ENCODE data around the gene AGPAT4. TPM values are rescaled to one million over a fixed set of nuclear protein-coding genes. Genes with fewer than 3 reads are reported as not detected.
A peak's percentile ranks its signal among the peaks of the same experiment; 100 is the strongest.

Gene AGPAT4
- total RNA-seq, 1 donor from 2014 or later, result 7.8 TPM

DNA sequence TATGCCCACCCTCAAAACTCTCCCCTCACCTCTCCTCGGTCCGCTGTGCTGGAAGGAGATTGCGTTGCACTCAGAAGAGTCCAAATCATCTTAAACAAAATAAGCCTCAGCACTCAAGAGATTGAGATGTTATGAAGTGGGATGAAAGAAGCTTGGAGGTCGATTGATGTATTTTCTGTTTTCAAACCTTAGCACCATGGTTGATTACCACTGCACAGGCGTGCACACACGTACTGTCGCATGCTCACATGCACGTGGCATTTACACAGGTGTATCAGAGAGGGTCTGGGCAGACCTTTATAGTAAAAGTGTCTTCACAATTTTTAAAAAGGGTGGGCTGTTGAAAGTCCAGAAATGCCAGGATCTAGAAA, 612 bp upstream of the AGPAT4 start:
- Mint-ChIP-seq H3K36me3 (ENCODE audit: low read depth) (peaks cover 2% of the 10 kb centered on the region), H3K27me3 (ENCODE audit: insufficient read depth) (peaks cover 9% of the 10 kb centered on the region), H3K4me3 (peak overlapping the region; percentile 91), H3K9me3 (no peaks in the 10 kb centered on the region), H3K27ac (peak overlapping the region; percentile 97), H3K4me1 (ENCODE audit: low read depth) (peaks cover 40% of the 10 kb centered on the region)
- intact Hi-C loops (cut with micrococcal nuclease), result loop anchor here (1.0 to 10.0 kb wide), 7 partner anchors 38 to 1548 kb away; partner anchors contain the start of genes PACRG, PRKN and WTAP
- DNase-seq (ENCODE audit: low spot score), result no peak

DNA sequence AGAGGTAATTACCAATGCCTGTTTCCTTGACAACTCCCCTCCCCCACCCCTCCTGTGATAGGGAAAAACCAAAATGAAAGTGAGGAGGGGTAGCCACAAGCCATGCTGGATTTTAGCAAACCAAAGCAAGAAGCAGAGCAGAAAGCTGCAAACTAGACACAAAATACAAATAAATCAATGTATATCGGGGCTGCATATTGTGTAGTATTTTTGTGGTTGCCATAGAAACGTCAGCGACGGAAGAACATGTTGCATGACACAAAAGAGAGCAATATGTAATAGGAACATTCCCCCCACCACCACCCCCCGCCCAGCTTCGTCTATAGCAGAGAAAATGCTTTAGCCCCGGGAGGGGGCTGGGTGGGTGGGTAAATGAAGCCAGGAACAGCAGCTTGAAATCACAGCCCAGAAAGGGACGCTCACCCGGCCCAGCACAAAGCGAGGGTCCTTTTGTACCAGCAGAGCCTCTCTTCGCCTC, 548 bp downstream of the AGPAT4 start:
- H3K36me3 Mint-ChIP-seq (ENCODE audit: low read depth), result peaks cover 2% of the 10 kb centered on the region
- intact Hi-C loops (cut with micrococcal nuclease), result loop anchor here (2.0 to 10.0 kb wide), 4 partner anchors 145 to 1454 kb away; partner anchors contain the start of genes PACRG and PRKN
- peak overlapping the region; percentile 97 for H3K27ac Mint-ChIP-seq
- DNase-seq (ENCODE audit: low spot score), result peak; percentile 44
- H3K4me1 Mint-ChIP-seq (ENCODE audit: low read depth), result peaks cover 41% of the 10 kb centered on the region
- peaks cover 8% of the 10 kb centered on the region for H3K27me3 Mint-ChIP-seq (ENCODE audit: insufficient read depth)
- H3K4me3 Mint-ChIP-seq, result peak overlapping the region; percentile 91
- H3K9me3 Mint-ChIP-seq, result no peaks in the 10 kb centered on the region

DNA sequence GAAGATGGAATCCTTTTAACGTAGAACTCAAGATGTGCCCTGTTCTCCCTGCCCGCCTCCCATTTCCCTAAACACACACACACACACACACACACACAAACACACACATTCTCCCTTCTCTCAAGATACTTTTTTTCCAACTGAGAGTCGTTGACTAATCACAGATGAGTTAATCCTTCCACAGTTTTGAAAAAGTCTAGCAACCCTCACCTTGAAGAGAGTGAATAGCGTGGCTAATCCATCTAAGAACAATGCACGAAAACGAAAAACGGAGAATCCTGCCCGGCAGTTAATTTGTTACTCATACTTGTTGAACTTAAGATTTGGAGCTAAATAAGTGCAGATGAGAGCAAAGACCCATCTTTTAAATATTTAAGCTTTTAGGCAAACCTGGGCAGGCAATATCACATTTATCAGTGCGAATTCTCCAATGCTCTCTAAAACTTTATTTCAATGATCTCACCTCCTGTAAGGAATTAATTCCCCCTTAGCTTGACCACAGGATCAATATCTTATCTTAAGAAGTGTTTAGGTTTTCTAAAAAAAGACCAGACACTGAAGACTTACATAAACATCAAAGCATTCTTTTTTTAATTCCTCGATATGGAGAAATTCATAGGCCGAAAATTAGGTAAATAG, 1.1 kb downstream of the AGPAT4 start:
- Mint-ChIP-seq H3K9me3 (no peaks in the 10 kb centered on the region), H3K27ac (peak overlapping the region; percentile 97), H3K4me1 (ENCODE audit: low read depth) (peaks cover 41% of the 10 kb centered on the region), H3K4me3 (peak overlapping the region; percentile 91), H3K27me3 (ENCODE audit: insufficient read depth) (peaks cover 7% of the 10 kb centered on the region), H3K36me3 (ENCODE audit: low read depth) (peaks cover 2% of the 10 kb centered on the region)
- DNase-seq (ENCODE audit: low spot score), result no peak
- intact Hi-C loops (cut with micrococcal nuclease), result loop anchor here (2.0 to 10.0 kb wide), 4 partner anchors 144 to 1455 kb away; partner anchors contain the start of genes PACRG and PRKN

DNA sequence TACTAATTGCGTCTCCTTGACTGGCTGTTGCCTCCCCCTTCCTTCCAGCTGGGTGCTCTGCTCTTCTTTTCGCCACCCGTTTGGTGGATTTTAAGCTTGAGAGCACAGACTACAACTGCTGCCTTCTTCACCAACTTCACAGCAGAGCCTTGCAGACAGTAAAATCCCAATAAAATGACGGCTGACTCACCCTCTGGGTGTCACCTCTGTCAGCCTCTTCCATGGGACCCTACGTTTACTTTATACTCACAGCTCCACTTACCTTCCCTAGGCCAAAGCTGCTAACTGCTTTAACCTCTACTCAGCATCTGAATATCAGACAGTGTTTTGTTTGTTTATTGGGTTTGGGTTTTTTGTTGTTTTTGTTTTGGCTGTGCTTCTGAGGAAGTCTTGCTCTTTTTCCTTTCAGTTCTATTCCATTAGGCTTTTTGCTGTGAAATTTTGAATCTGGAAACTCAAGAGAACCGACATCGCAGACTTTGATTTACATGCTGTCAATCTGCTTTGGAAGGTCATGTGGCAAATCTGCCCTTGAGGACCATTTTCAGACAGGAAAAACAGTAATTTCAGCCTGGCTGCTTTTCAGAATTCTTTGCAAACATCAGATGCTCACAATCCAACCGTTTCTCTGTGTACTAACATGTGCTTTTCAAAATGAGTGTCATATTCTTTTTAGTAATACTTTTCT, 2.4 kb downstream of the AGPAT4 start:
- H3K9me3 Mint-ChIP-seq, result no peaks in the 10 kb centered on the region
- intact Hi-C loops (cut with micrococcal nuclease), result loop anchor here (2.0 to 10.0 kb wide), 5 partner anchors 17 to 1456 kb away; partner anchors contain the start of genes PACRG and PRKN
- peaks cover 49% of the 10 kb centered on the region for H3K4me1 Mint-ChIP-seq (ENCODE audit: low read depth)
- H3K27ac Mint-ChIP-seq, result peak overlapping the region; percentile 37
- no peak for DNase-seq (ENCODE audit: low spot score)
- H3K27me3 Mint-ChIP-seq (ENCODE audit: insufficient read depth), result peaks cover 3% of the 10 kb centered on the region
- H3K4me3 Mint-ChIP-seq, result no peak overlapping the region
- H3K36me3 Mint-ChIP-seq (ENCODE audit: low read depth), result peaks cover 6% of the 10 kb centered on the region

DNA sequence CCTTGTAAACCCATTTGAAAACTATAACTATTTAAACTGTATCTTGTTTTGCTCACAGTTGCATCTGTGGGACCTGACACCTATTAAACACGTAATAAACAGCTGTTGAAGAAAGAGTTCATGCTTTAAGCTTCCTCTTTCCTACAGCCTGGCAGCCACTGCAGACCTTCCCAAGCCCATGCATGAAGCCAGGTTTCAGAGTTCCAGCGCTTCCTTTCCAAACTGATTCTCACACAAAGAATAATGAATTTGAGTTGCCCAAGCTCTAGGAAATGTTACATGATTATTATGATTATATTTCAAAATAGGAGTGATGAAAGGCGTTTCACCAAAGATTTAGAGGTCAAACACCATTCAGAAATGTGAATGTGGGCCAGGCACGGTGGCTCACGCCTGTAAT, 3.7 kb downstream of the AGPAT4 start:
- H3K9me3 Mint-ChIP-seq, result no peaks in the 10 kb centered on the region
- DNase-seq (ENCODE audit: low spot score), result no peak
- intact Hi-C loops (cut with micrococcal nuclease), result loop anchor here (2.0 to 10.0 kb wide), 4 partner anchors 15 to 1457 kb away; partner anchors contain the start of genes PACRG and PRKN
- H3K36me3 Mint-ChIP-seq (ENCODE audit: low read depth), result peaks cover 9% of the 10 kb centered on the region
- H3K4me3 Mint-ChIP-seq, result no peak overlapping the region
- no peak overlapping the region for H3K27ac Mint-ChIP-seq
- H3K4me1 Mint-ChIP-seq (ENCODE audit: low read depth), result peaks cover 55% of the 10 kb centered on the region
- H3K27me3 Mint-ChIP-seq (ENCODE audit: insufficient read depth), result no peaks in the 10 kb centered on the region

DNA sequence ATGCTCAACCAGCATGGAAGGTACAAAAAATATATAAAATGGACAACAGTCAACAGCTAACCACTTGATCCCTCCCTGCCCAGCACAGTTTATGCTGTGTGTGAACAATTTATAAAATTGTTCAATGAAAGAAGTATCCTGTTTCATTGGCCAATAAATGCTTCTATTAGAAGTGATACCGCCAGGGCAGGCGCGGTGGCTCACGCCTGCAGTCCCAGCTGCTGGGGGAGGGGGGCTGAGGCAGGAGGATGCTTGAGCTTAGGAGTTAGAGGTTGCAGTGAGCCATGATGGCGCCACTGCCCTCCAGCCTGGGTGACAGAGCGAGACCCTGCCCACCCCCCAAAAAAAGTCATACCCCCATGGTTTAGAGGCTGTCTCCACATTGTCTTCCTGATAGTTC, 4.6 kb downstream of the AGPAT4 start:
- no peaks in the 10 kb centered on the region for H3K27me3 Mint-ChIP-seq (ENCODE audit: insufficient read depth)
- H3K9me3 Mint-ChIP-seq, result no peaks in the 10 kb centered on the region
- no peak overlapping the region for H3K4me3 Mint-ChIP-seq
- no peak for DNase-seq (ENCODE audit: low spot score)
- peaks cover 51% of the 10 kb centered on the region for H3K4me1 Mint-ChIP-seq (ENCODE audit: low read depth)
- peaks cover 9% of the 10 kb centered on the region for H3K36me3 Mint-ChIP-seq (ENCODE audit: low read depth)
- intact Hi-C loops (cut with micrococcal nuclease), result no loop called here
- no peak overlapping the region for H3K27ac Mint-ChIP-seq

DNA sequence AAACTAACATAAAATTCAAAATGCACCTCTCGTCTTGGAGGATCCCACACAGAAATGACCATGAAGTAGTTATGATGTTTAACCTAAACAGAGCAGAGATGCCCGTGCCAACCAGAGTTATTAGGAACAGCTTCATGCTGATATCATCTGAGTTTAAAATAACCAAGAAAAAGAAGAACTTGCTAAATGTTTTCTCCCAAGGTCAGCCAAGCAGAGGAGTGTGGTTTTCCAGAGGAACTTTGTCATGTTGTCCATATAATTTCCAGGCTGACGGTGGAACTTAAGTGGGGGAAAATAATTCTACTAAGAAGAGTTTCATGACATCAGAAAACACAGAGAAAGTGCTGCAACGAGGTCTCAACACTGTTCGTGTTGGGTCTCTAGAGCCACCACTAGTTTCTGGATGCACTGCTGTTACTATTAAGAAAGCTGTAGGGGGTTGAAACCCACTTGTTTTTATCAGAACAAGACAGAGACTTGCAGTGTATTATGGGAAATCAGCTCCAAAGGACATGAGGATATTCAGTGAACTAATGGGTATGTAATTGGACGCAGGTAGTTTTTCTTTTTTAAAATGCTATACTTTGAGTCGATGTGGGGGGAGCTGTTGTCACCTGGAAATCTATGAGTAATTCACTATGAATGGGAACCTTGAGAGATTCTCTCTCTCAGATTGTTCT, 5.2 kb downstream of the AGPAT4 start:
- Mint-ChIP-seq H3K27me3 (ENCODE audit: insufficient read depth) (no peaks in the 10 kb centered on the region), H3K27ac (no peak overlapping the region), H3K4me3 (no peak overlapping the region), H3K4me1 (ENCODE audit: low read depth) (peaks cover 48% of the 10 kb centered on the region), H3K9me3 (no peaks in the 10 kb centered on the region), H3K36me3 (ENCODE audit: low read depth) (peaks cover 9% of the 10 kb centered on the region)
- no peak for DNase-seq (ENCODE audit: low spot score)
- intact Hi-C loops (cut with micrococcal nuclease), result no loop called here

- intact Hi-C loops (cut with micrococcal nuclease), result no loop called here
- Mint-ChIP-seq H3K9me3 (no peaks in the 10 kb centered on the region), H3K27ac (no peak overlapping the region), H3K27me3 (ENCODE audit: insufficient read depth) (no peaks in the 10 kb centered on the region), H3K4me1 (ENCODE audit: low read depth) (peaks cover 34% of the 10 kb centered on the region), H3K4me3 (no peak overlapping the region), H3K36me3 (ENCODE audit: low read depth) (peaks cover 13% of the 10 kb centered on the region)
- DNase-seq (ENCODE audit: low spot score), result no peak
Measured at GRCh38 chr6:161266513-161267230, 7.2 kb downstream of the AGPAT4 start.

- Mint-ChIP-seq H3K27me3 (ENCODE audit: insufficient read depth) (no peaks in the 10 kb centered on the region), H3K36me3 (ENCODE audit: low read depth) (peaks cover 19% of the 10 kb centered on the region), H3K4me3 (no peak overlapping the region), H3K4me1 (ENCODE audit: low read depth) (peaks cover 27% of the 10 kb centered on the region), H3K27ac (no peak overlapping the region), H3K9me3 (no peaks in the 10 kb centered on the region)
- intact Hi-C loops (cut with micrococcal nuclease), result no loop called here
- DNase-seq (ENCODE audit: low spot score), result no peak
Measured at GRCh38 chr6:161265975-161266374, 7.9 kb downstream of the AGPAT4 start.

DNA sequence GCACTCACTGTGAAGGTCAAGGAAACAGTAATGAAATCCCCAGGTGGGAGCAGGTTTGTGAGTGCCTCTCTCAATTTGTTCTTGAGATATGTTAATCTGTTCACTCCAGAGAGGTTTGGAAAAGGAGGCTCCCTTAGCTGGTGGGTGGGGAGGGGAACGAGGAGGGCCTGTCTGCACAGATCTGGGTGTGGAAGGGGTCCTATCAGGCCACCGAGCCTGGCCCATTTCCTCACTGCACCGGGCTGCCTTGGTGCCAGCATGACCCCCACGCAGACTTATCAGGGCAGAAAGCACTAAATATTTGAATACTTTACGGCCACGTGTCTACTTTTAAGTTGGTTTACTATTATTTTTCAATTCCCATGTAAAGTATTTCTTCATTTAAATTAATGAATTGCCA, 8.3 kb downstream of the AGPAT4 start:
- H3K9me3 Mint-ChIP-seq, result no peaks in the 10 kb centered on the region
- peaks cover 25% of the 10 kb centered on the region for H3K4me1 Mint-ChIP-seq (ENCODE audit: low read depth)
- intact Hi-C loops (cut with micrococcal nuclease), result no loop called here
- H3K27me3 Mint-ChIP-seq (ENCODE audit: insufficient read depth), result no peaks in the 10 kb centered on the region
- no peak for DNase-seq (ENCODE audit: low spot score)
- H3K36me3 Mint-ChIP-seq (ENCODE audit: low read depth), result peaks cover 20% of the 10 kb centered on the region
- no peak overlapping the region for H3K4me3 Mint-ChIP-seq
- no peak overlapping the region for H3K27ac Mint-ChIP-seq

DNA sequence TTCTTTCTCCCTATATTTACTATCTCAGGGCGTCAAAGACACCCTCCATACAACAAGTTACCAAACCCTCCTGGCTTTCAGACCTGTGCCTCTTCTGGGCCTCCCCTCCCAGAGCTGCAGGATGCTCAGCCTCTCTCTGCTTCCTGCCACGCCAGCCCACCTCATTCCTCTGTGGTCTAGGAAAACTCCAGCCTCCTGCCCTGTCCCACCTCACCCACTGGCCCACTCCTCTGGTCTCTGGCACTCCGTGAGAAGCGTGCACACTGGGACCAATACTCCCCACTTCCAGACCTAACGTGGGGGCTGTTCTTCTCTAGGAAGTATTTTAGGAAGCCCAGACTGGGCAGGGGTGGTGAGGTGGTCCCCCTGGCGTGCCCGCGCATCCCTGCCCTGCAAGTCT, 9.7 kb downstream of the AGPAT4 start:
- H3K36me3 Mint-ChIP-seq (ENCODE audit: low read depth), result peaks cover 18% of the 10 kb centered on the region
- H3K9me3 Mint-ChIP-seq, result no peaks in the 10 kb centered on the region
- no peak overlapping the region for H3K4me3 Mint-ChIP-seq
- H3K4me1 Mint-ChIP-seq (ENCODE audit: low read depth), result peaks cover 20% of the 10 kb centered on the region
- no peak overlapping the region for H3K27ac Mint-ChIP-seq
- H3K27me3 Mint-ChIP-seq (ENCODE audit: insufficient read depth), result no peaks in the 10 kb centered on the region
- no peak for DNase-seq (ENCODE audit: low spot score)
- intact Hi-C loops (cut with micrococcal nuclease), result no loop called here

GRCh38 chr6:161261816-161262215, 12.0 kb downstream of the AGPAT4 start:
- H3K4me3 Mint-ChIP-seq, result no peak overlapping the region
- peaks cover 14% of the 10 kb centered on the region for H3K4me1 Mint-ChIP-seq (ENCODE audit: low read depth)
- H3K27ac Mint-ChIP-seq, result no peak overlapping the region
- no peak for DNase-seq (ENCODE audit: low spot score)
- intact Hi-C loops (cut with micrococcal nuclease), result no loop called here
- H3K27me3 Mint-ChIP-seq (ENCODE audit: insufficient read depth), result no peaks in the 10 kb centered on the region
- peaks cover 19% of the 10 kb centered on the region for H3K36me3 Mint-ChIP-seq (ENCODE audit: low read depth)
- H3K9me3 Mint-ChIP-seq, result no peaks in the 10 kb centered on the region
